ENCODE data around the gene SMNDC1.
"Not testable (repeated sequence)": the region's sequence is repeated elsewhere in the genome, so short reads cannot be mapped to it uniquely, and the experiment has no call there.

SMNDC1 gene

DNA sequence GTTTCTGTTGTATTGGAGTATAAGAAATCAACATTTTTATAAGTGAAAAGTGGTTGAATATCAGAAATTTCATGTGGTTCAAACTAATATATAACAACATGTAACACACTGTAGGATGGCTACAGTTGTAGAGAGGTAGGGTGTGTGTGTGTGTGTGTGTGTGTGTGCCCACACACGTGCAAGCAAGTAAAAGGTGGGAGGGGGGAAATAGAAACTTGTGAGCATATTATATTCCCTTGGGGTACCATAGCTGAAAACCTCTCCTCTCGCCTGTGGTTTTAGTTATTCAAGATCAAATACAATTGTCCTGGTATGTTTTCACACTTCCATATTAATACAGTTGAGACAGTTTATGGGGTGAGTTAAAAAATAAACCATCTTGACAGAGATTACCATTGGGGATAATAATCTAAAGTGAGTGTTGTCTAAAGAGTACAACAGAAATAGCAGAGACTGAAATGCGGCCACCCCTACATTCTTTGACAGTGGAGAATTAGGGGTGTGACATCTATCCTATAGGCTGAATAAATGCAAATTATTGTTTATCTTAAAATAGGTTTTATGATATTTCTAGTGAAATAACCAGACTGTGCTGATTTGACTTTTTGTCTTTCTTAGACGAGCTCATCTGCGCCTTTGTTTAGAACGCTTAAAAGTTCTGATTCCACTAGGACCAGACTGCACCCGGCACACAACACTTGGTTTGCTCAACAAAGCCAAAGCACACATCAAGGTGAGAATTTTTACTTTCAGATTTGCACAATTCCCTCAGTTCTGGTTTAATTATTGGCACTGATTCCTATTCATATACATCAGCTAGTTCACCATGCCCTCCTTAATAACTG is 25.9 kb downstream of the SMNDC1 start:
- DNase-seq, result no peak

DNA sequence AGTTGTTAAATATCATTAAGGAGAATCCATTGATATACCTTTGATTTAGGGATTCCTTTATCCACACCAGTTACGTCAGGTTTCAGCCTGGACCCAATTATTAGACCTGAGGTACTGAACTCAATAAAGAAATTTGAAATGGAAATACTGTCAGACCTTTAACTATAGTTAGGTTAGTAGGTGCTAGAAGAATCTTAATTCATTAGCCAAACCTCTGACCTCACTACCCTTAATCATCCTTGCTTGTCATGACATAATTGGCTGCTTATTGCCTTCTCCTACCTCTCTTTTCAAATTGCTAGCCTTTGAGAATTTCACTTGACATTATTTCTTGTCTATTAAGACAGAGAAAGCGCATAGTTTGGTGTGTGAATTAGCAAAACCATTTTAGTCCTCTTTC is 27.1 kb downstream of the SMNDC1 start:
- no peak for DNase-seq

DNA sequence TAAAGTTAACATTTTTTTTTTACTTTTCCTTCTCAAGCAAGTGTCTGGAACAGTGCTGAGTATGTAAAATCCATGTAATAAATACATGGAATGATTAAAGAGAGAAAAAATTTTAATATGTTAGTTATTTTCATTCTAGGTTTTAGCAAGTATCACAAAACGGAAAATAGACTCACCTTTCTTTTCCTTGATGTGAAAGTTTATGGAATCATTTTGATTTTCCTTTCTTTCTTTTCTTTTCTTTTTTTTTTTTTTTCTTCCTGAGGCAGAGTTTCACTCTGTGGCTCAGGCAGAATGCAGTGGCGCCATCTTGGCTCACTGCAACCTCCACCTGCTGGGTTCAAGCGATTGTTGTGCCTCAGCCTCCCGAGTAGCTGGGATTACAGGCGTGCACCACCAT is 28.1 kb downstream of the SMNDC1 start:
- no peak for DNase-seq

DNA sequence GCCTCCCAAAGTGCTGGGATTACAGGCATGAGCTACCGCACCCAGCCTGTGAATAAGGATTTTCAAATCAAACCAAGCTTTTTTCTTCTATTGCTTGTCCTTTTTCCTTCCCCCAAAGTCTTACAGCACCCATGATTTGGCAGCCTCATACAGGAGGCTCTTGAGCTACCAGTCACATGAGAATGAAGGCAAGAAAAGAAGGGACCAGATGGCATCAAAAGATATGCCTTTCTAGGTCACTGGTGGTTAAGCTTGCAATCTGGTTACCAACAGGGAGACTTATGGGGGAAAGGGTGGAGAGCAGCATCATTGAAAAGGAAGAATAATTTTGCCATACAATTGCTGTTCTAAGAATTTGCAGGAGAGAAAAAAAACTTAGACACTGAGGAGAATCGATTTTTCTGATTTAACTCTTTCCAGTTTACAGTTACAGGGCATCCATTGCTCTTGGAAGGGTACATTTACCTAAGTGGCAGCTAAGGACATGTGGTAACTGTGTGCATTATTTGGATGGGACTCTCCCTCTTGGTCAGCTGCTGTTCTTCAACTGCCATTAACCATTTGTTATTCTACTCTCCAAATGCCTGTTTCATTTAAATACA is 29.5 kb downstream of the SMNDC1 start:
- DNase-seq, result no peak

DNA sequence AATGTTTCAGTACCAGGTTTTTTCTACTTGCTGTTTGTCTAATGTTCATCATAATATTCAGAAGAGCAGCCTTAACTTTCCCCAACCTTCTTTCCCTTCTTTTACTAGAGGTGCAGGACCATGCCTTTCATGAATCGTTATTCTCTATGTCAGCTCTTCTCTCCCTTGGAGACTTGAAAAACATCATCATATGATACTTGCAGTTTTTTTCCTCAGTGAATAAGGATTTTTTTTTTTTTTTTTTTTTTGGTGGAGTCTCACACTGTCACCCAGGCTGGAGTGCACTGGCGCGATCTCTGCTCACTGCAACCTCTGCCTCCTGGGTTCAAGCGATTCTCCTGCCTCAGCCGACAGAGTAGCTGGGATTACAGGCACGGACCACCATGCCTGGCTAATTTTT is 30.1 kb downstream of the SMNDC1 start:
- DNase-seq, result no peak

DNA sequence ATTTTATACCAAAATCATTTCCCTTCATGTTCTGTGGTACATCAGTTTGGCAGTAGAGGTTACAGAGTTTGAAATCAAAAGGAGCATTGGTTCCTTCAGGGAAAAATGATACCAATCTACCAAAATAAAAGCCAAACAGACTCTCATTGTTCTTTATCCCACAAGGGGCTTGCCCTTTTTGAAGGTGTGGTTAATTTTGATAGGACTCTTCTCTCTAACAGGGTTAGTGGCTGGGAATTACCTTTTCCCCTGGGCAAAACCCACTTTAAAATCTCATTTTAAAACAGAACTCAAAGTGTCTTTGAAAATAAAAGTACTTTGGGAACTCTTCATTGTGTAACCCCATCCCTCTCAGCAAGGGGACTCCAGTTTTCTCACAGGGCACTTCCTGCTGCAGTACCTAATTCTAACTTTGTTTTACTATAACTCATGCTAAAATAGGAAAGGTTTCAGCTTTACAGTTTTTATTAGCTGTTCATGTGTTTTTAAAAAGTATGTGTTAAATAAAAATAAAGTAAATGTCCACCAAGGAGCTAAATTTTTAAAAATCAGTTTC is 30.6 kb downstream of the SMNDC1 start:
- no peak for DNase-seq

DNA sequence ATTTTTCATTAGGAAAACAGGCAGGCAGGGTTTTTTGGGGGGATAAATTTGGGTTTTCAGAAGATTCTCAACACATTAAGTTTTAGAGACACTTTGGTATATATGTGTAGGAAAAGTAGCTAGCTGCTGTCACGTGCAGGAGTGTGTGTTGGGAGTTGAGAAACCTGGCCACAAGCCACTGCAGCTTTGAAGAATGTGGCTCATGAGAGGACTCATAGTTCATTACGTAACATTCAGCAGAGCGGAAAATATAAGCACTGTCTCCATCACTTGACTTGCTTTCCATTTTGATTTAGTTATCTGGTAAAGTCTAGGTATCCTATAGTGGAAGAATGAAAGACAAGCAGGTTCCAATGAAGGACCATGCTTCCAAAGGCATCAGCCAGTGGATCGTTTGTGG is 31.2 kb downstream of the SMNDC1 start:
- DNase-seq, result no peak

DNA sequence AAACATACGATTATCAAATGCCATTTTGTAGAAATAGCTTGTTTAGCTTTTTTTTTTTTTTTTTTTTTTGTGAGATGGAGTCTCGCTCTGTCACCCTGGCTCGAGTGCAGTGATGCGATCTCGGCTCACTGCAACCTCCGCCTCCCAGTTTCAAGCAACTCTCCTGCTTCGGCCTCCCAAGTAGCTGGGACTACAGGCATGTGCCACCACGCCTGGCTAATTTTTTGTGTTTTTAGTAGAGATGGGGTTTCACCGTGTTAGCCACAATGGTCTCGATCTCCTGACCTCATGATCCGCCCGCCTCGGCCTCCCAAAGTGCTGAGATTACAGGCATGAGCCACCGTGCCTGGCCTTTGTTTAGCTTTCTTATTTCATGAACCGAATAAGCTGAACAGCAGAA is 31.7 kb downstream of the SMNDC1 start:
- DNase-seq, result not testable (repeated sequence)

DNA sequence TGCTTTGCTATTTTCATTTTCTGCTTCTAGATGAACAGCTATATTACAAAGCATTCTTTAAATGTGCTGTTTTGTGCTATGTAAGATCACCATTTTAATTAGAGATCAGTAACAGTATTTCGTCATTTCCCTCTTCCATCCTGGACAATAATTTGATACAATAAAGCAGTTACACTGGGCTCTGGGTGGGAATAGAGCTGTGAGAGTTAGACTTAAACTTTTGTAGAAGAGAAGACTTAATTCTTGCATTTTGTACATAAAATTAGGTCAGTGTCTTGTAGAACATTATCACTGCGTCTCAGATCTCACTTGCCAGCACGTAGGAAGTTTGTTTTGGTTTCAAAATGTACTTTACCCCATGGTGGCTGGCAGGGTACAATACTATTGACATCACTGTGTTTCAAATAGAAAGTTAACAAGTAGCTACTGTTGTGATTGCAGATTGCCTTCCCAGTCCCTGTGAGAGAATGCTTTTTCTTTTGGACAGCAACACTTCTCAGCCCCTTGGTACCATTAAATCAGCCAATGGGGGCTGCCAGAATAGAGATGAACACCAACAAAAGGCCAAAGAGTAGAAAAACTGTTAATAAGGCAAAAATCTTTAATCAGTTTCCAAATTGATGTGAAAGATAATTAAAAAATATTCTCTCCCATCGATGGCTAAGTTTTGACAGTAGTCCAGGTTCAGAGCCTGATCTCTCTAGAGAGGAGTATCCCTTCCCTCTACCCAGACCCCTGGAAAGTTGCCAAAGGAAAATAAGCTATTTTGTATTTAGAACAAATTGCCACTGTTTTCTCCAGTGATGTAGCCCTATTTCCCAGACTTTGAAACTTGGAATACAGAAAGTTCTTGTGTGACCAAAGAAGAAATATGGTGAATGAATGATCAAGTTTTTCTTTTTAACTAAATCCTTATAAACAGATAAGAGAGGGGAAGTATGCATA is 35.1 kb downstream of the SMNDC1 start:
- DNase-seq, result no peak

DNA sequence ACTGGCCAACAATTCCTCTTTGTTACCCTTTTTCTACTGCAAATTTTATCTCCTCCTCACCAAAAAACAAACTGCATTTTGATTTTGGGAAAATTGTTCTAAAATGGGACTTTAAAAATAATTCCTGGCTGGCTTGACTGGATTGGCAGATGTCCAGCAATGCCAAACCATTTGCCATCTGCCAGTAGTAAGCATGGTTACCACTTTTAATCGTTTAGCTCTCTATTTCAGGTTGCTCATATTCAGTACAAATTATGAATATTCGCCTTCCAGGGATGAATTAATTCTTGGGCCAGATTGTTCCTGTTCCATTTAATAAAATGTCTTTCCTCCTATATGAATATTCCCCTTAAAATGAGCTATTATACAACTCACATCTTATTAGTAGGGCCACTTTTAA is 35.7 kb downstream of the SMNDC1 start:
- no peak for DNase-seq

DNA sequence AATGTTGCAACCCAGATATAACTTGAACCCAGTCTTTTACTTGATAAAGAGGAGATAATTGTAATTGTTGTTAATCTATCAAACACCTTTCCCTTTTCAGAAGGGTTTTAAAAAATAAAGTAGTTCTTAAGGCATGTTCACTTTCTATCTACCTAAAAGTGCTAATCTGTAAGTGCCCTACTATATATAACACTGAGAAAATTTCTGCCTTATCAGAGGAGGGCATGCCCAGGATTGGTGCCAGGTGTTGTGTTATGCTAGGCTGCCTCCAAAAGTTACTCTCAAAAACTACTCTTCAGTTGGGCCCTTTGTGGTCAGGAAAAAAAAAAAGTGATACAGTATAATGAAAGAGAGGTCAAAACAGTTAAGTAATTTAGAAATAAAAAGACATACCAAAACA is 36.3 kb downstream of the SMNDC1 start:
- DNase-seq, result no peak

DNA sequence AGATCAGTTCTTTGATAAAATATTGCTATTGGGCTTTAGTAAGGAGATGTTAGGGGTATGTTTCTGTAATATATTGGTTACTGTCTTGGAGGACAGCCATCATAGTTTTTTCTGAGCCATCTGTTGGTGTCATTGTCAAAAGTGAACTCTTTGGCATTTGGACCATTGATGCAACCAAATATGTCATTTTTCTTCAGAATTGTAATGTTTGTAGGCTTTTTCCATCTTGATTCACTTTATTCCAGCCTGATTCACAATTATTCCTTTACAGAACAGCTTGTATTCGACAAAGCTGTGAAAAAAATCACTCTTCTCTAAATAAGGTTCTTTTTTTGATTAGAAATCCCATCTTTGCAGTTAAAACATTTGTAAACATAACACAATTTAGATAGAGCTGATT is 37.4 kb downstream of the SMNDC1 start:
- no peak for DNase-seq

DNA sequence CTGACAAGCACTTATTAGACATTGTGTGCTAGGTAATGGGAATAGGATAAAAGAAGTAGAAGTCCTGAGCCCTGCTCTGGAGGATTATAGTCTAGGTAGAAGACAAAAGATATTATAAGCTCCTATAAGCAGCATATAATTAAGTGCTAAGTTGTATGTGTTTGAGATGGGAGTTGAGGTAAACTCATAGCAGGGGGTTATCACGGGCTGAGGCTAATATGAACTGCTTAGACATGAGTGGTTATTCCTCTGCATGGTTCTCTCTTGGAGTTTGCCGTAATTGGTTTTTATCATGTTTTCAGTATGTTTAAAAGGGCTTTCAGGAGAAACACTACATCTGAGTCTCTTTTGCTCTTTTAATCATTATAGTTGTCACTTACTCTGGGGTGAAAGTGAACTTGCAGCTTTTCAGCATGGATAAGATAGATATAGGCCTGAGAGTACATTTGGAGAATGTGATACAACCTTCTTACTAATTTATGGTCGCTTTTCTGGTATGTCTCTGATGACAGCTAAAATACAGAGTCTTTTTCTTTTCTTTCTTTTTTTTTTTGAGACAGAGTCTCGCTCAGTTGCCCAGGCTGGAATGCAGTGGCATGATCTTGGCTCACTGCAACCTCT is 39.0 kb downstream of the SMNDC1 start:
- DNase-seq, result no peak

DNA sequence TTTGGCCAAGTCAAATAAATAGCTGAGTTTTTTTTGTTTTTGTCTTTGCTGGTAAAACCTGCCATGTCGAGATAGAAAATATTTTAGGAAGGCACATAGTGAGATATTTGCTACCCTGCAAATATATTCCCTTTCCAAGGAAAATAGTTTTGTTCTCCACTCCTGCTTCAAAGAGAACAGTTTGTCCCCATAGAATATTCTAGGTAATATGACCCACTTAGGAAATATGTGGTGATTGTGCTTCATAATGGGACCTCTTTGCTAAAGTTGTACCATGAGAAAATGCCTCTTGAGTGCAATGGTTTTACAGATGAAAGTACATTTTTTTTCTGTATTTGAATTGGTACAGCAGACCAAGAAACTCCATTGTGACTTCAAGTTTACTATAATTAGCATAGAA is 41.6 kb downstream of the SMNDC1 start:
- DNase-seq, result no peak

DNA sequence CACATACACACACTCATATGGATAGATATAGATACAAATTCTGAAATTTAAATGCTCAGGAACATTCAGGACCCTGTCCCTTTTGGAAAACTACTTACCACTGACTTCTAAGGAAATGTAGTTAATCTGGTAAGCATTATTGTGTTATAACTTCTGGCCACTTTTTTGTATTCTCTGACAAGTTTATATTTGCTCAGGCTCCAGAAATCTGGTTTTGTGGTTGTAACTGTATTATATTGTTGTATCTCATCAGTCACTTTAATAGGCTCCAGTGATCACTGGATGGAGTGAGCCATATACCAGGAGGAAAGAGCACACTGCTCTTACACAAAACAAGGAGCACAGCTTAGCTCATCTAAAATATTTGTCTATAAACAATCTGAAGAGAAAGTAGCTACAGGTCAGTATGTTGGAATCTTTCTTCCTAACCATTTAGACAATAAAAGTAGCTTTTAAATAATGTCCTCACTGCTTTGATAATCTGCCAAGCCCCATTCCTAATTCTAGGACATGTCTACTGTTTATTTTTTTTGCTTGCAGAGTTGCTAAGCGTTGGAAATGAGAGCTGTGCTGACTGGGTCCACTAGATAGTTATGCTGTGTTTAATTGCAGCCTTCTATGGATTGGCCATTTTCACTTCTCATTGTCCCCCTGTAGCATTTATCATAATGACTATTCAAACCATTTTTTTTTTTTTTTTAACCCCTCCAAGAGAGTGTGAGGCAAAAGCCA is 43.8 kb downstream of the SMNDC1 start:
- DNase-seq, result no peak

DNA sequence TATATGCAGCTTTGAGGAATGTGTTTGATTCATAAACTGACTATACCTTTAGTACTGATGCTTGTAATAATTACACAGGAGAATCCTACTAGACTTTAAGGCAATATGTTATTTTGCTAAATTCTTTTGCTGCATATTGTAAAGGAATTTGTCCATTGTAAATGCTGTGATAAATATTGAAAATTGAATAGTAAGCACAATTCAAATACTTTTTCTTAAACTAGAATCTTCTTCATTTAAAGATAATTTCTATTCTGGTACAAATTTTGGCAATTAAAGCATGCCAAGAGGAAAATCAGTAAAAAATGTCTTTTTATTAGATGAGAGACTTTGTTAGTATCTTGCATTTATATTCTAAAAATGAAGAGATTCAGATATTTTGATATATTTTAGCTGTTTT is 45.4 kb downstream of the SMNDC1 start:
- no peak for DNase-seq

DNA sequence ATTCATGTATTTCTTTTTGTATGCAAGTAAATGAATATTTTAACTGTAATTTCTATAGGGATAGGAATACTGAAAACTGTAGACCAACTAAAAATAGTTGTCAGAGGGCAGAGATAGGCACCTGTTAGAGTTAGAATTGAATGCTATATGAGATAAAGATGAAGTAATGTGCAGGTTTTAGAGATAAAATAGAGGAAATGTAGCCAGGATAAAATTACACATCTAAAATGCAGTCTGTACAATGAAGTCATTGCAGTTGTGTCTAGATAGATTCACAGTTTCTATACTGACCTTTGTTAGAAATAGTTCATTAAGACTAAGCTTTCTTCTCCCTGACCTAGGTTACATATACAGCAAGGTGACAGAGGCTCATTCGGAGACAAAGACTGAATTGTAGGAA is 46.2 kb downstream of the SMNDC1 start:
- DNase-seq, result no peak

DNA sequence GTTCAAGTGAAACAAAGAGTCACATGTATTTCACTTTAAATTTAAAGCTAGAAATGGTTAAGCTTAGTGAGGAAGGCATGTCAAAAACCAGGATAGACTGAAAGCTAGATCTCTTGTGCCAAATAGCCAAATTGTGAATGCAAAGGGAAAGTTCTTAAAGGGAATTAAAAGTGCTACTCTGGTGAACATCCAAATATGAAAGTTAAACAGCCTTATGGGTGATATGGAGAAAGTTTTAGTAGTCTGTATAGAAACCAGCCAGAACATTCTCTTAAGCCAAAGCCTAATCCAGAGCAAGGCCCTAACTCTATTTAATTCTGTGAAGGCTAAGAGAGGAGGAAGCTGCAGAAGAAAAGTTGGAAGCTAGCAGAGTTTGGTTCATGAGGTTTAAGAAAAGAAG is 50.3 kb downstream of the SMNDC1 start:
- no peak for DNase-seq

DNA sequence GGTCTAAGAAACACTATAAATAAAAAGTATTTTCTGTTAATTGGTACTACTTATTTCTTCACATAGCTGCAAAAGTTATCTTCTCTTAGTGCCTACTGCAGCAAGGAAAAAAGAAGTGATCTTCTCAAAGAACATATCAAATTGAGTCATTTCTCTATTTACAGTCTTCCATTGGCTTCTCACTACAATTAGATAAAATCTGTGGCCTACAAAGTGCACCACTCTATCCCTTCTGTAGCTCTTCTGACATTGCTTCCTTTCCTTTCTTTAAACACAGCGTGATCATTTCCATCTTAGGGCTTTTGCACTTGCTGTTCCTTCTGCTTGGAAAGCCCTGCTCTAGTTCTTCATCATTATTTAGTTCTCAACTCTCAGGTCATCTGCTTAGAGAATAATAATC is 52.6 kb downstream of the SMNDC1 start:
- no peak for DNase-seq

DNA sequence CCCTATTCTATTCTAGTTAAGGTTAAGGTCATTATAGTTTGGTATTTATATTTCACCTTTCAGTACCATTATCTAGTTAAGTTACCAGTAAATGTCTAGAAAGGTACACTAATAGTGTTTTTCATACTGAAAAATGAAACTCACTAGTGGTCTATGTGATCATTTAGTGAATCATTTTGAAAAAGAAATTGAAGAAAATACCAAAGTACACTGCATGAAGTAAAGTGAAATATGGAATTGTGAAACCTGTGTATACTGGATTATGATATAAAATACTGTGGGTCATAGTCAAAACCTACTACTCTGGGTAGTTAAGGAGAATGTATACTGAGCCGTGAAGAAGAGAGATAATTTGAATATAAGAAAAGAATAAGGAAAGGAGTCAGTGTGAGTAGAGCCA is 53.3 kb downstream of the SMNDC1 start:
- not testable (repeated sequence) for DNase-seq

DNA sequence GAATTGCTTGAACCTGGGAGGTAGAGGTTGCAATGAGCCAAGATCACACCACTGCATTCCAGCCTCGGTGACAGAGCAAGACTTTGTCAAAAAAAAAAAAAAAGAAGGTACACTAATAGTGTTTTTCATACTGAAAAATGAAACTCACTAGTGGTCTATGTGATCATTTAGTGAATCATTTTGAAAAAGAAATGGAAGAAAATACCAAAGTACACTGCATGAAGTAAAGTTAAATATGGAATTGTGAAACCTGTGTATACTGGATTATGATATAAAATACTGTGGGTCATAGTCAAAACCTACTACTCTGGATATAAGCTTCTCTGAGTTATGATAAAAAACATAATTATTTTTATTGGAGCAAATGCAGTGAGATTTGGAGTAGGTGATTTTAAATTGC is 55.2 kb downstream of the SMNDC1 start:
- DNase-seq, result not testable (repeated sequence)

DNA sequence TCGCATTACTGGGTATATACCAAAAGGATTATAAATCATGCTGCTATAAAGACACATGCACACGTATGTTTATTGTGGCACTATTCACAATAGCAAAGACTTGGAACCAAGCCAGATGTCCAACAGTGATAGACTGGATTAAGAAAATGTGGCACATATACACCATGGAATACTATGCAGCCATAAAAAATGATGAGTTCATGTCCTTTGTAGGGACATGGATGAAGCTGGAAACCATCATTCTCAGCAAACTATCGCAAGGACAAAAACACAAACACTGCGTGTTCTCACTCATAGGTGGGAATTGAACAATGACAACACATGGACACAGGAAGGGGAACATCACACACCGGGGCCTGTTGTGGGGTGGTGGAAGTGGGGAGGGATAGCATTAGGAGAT is 56.9 kb downstream of the SMNDC1 start:
- DNase-seq, result not testable (repeated sequence)
